ENCODE measurements around the gene KLK4.
"Not testable (repeated sequence)": the region's sequence is repeated elsewhere in the genome, so short reads cannot be mapped to it uniquely, and the experiment has no call there.

Gene KLK4

GRCh38 chr19:50912727-50913716 is 1.8 kb upstream of the KLK4 start:
- DNase-seq (ENCODE audit: low read depth), result no peak

GRCh38 chr19:50912102-50912599 is 956 bp upstream of the KLK4 start:
- DNase-seq (ENCODE audit: low read depth), result no peak

- DNase-seq (ENCODE audit: low read depth), result no peak
These were observed 473 bp downstream of the KLK4 start for GRCh38 chr19:50910722-50911121.

- no peak for DNase-seq (ENCODE audit: low read depth)
These were observed 1.7 kb downstream of the KLK4 start for GRCh38 chr19:50909240-50910070.

- no peak for DNase-seq (ENCODE audit: low read depth)
These were observed 2.9 kb downstream of the KLK4 start for GRCh38 chr19:50908336-50908735.

- no peak for DNase-seq (ENCODE audit: low read depth)
These were observed 5.0 kb downstream of the KLK4 start for GRCh38 chr19:50906217-50906616.

GRCh38 chr19:50902640-50903039 is 8.6 kb downstream of the KLK4 start:
- DNase-seq (ENCODE audit: low read depth), result no peak

- DNase-seq (ENCODE audit: low read depth), result no peak
These were observed 11.6 kb downstream of the KLK4 start for GRCh38 chr19:50899569-50899968.

GRCh38 chr19:50898018-50898417 is 13.2 kb downstream of the KLK4 start:
- no peak for DNase-seq (ENCODE audit: low read depth)

GRCh38 chr19:50897612-50898011 is 13.6 kb downstream of the KLK4 start:
- DNase-seq (ENCODE audit: low read depth), result no peak

- DNase-seq (ENCODE audit: low read depth), result no peak
These were observed 14.0 kb downstream of the KLK4 start for GRCh38 chr19:50897191-50897607.

- no peak for DNase-seq (ENCODE audit: low read depth)
These were observed 14.5 kb downstream of the KLK4 start for GRCh38 chr19:50896591-50897190.

- not testable (repeated sequence) for DNase-seq (ENCODE audit: low read depth)
These were observed 15.1 kb downstream of the KLK4 start for GRCh38 chr19:50896089-50896590.

GRCh38 chr19:50894478-50895356 is 16.5 kb downstream of the KLK4 start:
- DNase-seq (ENCODE audit: low read depth), result no peak

GRCh38 chr19:50893047-50893736 is 18.0 kb downstream of the KLK4 start:
- no peak for DNase-seq (ENCODE audit: low read depth)

- no peak for DNase-seq (ENCODE audit: low read depth)
These were observed 20.0 kb downstream of the KLK4 start for GRCh38 chr19:50891253-50891625.

GRCh38 chr19:50890422-50891252 is 20.6 kb downstream of the KLK4 start:
- DNase-seq (ENCODE audit: low read depth), result no peak

GRCh38 chr19:50889638-50890037 is 21.6 kb downstream of the KLK4 start:
- no peak for DNase-seq (ENCODE audit: low read depth)

GRCh38 chr19:50882188-50882587 is 29.0 kb downstream of the KLK4 start:
- no peak for DNase-seq (ENCODE audit: low read depth)
